Measurements from ENCODE around the gene RELN.
"Not testable (repeated sequence)": the region's sequence is repeated elsewhere in the genome, so short reads cannot be mapped to it uniquely, and the experiment has no call there.

The RELN gene

DNA sequence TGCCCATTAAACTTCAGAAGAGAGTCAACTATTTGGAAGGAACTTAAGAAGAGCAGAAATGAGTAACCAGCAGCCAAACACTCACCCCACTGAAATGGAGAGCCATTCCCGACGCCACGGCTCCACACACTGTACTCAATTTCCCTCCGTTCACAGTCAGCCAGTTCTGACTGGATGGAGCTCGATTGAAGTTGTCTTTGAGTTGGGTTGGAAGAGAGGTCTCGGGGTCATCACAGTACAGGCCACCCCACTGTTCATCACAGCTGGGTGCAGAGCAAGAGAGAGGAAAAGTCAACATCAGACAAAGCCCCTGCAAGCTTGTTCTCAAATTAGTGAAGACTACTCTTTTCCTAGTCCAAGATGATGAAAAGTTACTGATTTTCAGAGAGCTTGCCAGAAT lies 467.5 kb downstream of the RELN start:
- DNase-seq (ENCODE audit: low read depth in 2 of 2, low spot score in 1 of 2), result no peak

DNA sequence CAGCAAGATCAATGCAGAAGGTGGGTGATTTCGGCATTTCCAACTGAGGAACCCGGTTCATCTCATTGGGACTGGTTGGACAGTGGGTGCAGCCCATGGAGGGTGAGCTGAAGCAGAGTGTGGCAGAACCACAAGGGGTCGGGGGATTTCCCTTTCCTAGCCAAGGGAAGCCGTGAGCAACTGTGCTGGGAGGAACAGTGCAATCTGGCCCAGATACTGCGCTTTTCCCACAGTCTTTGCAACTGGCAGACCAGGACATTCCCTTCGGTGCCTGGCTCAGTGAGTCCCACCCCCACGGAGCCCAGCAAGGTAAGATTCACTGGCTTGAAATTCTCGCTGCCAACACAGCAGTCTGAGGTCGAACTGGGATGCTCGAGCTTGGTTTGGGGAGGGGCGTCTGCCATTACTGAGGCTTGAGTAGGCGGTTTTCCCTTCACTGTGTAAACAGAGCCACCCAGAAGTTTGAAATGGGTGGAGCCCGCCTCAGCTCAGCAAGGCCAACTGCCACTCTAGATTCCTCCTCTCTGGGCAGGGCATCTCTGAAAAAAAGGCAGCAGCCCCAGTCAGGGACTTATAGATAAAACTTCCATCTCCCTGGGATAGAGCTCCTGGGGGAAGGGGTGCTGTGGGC lies 484.8 kb downstream of the RELN start:
- DNase-seq (ENCODE audit: low read depth in 2 of 2, low spot score in 1 of 2), result no peak

DNA sequence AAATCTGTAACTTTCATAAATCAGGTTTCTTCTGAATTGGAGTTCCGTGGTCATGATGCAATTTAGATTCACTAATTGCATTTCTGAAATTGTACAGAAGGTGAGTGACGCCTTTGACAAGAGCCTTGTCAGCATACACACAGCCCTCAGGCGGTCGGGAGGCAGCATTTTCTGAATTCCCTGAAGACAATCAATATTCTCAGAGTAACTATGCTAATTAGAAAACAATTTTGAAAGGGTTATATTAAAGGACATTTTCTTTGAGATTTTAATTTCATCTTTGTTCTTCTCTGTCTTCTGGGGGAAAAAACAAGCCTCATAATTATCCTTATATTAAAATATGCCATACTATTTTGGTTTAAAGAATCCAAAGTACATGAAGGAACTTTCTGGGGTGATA lies 488.3 kb downstream of the RELN start:
- DNase-seq (ENCODE audit: low read depth in 2 of 2, low spot score in 1 of 2), result no peak

DNA sequence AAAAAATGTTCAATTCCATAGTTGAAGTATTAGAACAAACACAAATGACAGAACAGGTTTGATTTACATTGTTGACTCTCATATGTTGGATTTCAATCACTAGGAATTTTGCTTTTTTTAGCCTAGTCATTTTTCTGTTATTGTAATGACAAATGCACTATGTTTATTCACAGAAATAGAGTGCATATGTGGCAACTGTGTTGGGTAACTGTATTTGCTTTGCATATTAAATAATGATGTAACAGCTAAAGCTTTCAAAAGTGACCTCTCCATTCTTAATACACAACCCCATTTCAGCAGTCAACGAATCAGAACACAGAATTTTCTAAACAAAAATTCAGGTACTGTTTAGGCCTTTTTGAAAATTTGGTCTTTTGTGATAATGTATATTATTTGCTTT lies 489.5 kb downstream of the RELN start:
- DNase-seq (ENCODE audit: low read depth in 2 of 2, low spot score in 1 of 2), result no peak

DNA sequence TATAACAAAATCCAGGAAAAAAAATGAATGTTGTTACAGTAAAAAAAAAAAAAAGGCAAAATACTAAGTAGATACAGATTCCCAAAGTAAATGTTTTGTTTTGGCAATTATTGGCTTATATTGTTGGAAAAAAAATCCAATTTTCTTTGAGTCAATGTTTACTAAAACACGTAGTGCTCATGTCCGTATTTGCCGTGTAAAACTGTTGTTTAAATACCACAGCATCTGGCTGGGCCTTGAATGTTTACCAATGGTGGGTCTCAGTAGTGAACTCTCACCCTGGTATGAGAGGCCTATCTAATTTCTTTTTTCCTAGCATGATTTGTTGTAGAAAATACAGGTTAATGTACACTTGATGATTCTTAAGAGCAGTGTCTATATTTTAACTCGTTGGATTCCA lies 502.0 kb downstream of the RELN start:
- DNase-seq (ENCODE audit: low read depth in 2 of 2, low spot score in 1 of 2), result no peak

DNA sequence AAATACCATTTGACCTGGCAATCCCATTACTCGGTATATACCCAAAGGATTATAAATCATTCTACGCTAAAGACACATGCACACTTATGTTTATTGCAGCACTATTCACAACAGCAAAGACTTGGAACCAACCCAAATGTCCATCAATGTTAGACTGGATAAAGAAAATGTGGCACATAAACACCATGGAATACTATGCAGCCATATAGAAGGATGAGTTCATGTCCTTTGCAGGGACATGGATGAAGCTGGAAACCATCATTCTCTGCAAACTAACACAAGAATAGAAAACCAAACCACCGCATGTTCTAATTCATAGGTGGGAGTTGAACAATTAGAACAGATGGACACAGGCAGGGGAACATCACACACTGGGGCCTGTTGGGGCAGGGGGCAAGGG lies 502.6 kb downstream of the RELN start:
- not testable (repeated sequence) for DNase-seq (ENCODE audit: low read depth in 2 of 2, low spot score in 1 of 2)

DNA sequence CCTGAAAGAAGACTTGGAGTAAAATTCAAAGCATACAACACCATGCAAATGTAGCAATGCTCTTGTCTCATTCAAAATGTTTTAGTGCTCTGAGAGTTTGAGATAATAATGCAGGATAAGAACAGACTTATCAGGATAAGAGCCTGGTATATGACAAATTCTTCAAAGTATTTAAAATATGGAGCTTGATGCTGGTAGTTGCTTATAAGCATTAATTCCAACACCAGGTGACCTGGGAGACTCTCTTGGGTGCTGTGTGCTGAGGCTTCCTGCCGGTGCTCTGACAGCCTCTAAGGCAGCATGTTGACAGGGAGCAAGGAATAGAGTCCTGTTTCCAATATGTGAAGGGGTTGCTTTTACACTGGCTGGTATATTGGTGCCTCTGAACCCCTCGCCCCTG lies 508.7 kb downstream of the RELN start:
- DNase-seq (ENCODE audit: low read depth in 2 of 2, low spot score in 1 of 2), result no peak

DNA sequence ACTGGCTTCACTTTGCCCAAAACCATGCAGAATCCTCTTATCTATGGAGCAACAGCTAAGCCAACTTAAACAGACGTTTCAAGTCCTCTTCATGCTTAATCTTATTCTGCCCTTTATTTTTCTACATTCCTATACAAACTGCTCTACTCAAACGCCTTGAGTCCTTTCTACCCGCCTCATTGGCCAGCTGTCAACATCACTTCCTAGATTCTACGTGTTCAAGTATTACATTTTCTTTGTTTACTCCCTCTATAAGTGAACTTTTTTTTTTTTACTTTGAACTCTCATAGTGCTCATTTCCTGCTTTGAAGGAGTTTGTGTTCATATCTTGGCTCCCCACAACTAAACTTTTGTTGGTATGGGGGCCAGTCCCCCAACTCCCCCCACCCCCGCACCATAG lies 514.5 kb downstream of the RELN start:
- no peak for DNase-seq (ENCODE audit: low read depth in 2 of 2, low spot score in 1 of 2)

DNA sequence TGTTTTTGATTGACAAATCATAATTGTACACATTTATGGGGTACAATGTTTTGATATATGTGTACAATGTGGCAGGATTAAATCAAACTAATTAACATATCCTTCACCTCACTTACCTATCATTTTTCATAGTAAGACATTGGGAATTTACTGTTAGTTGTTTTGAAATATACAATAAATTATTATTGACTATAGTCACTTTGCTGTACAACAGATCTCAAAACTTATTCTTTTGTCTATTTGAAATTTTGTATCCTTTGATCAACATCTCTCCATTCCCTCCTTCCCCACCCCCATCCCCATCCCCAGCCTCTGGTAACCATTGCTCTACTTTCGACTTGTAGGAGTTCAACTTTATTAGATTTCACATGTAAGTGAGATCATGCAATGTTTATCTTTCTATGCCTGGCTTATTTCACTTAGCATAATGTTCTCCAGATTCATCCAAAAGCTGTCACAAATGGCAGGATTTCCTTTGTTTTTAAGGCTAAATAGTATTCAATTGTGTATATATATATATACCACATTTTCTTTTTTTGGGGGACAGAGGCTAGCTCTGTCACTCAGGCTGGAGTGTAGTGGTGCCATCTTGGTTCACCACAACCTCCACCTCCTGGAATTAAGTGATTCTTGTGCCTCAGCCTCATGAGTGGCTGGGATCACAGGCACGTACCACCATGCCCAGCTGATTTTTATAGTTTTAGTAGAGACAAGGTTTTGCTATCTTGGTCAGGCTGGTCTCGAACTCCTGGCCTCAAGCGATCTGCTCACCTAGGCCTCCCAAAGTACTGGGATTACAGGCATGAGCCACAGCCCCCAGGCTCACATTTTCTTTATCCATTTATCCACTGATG lies 520.1 kb downstream of the RELN start:
- no peak for DNase-seq (ENCODE audit: low read depth in 2 of 2, low spot score in 1 of 2)

DNA sequence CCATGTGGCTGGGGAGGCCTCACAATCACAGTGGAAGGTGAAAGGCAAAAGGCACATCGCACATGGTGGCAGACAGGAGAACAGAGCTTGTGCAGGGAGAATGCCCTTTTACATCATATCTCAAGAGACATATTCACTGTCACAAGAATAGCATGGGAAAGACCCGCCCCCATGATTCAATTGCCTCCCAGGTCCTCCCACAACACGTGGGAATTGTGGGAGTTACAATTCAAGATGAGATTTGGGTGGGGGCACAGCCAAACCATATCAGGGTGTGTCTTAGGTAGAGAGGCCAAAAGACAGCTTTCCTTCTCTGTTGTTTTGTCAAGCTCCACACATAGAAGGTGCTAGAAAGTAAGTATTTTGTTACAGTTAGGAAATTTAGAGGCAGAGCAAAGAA lies 522.6 kb downstream of the RELN start:
- DNase-seq (ENCODE audit: low read depth in 2 of 2, low spot score in 1 of 2), result no peak

DNA sequence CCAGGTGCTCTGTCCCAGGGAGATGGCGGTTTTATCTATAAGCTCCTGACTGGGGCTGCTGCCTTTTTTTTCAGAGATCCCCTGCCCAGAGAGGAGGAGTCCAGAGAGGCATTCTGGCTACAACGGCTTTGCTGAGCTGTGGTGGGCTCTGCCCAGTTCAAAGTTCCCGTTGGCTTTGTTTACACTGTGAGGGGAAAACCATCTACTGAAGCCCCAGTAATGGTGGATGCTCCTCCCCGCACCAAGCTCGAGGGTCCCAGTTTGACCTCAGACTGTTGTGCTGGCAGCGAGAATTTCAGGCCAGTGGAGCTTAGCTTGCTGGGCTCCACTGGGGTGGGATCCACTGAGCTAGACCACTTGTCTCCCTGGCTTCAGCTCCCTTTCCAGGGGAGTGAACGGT lies 527.1 kb downstream of the RELN start:
- no peak for DNase-seq (ENCODE audit: low read depth in 2 of 2, low spot score in 1 of 2)

DNA sequence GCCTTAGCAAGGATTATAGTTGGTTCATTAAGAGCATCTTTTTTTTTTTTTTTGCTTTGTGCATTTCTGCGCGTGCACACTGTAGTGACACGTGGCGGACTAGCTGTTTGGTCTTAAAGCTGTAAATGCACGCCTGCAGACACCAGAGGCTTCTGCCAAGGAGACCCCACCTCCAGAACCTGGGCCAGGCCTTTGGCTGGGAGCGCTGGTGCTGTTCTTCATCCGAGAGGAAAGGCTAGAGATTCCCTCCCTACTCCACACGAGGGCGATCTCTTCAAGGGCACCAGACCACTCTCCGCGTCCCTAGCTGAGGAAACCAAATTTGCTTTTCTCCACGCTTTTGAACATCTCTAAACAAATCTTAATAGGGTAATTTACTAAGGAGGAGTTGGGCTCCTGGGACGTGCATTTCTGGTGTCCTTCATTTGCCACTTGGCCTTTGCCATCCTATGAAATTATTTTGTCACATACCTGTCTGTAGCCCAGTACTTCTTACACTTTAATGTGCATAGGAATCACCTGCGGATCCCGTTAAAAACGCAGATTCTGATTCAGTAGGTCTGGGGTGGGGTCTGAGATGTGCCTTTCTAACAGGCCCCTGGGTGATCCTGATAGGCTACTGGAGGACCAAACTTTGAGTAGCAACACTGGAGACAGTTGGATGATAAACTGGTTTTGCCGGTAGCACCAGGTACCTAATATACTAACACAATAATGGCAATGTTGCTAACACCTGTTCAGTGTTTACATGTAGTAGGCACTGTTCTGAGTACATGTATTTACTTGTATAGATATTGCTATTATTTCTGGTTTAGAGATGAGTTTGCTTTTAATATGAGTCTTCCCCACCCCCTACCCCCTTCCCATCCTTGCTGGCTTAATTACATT lies 542.1 kb downstream of the RELN start:
- no peak for DNase-seq (ENCODE audit: low read depth in 2 of 2, low spot score in 1 of 2)

DNA sequence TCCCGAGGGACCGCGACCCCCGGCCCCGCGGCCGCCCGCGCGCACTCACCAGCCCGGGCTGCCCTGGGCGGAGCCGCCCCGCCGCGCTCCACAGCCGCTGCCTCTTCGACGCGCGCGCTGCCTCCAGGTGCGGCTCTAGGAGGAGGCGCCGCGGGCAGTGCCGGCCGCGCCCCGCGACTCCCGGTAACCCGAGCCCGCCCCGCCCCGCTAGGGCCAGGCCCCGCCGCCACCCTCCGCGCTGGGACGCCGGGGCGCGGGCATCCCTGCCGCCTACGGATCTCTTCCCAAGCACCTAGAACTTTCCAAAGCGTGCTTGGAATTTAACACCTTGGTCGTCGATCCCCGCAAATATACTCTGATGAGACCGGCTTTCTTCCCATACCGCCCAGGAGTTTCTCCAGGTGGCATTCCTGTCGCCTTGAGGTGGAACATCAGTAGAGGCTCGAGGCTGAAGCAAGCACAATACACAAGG lies 543.4 kb downstream of the RELN start, which contains the start of gene SLC26A5:
TSS of gene SLC26A5 (minus strand) at position 159 of the 472 bp plus-strand sequence. CDS start 24,693 bp downstream, outside the sequence.
- no peak for DNase-seq (ENCODE audit: low read depth in 2 of 2, low spot score in 1 of 2)

DNA sequence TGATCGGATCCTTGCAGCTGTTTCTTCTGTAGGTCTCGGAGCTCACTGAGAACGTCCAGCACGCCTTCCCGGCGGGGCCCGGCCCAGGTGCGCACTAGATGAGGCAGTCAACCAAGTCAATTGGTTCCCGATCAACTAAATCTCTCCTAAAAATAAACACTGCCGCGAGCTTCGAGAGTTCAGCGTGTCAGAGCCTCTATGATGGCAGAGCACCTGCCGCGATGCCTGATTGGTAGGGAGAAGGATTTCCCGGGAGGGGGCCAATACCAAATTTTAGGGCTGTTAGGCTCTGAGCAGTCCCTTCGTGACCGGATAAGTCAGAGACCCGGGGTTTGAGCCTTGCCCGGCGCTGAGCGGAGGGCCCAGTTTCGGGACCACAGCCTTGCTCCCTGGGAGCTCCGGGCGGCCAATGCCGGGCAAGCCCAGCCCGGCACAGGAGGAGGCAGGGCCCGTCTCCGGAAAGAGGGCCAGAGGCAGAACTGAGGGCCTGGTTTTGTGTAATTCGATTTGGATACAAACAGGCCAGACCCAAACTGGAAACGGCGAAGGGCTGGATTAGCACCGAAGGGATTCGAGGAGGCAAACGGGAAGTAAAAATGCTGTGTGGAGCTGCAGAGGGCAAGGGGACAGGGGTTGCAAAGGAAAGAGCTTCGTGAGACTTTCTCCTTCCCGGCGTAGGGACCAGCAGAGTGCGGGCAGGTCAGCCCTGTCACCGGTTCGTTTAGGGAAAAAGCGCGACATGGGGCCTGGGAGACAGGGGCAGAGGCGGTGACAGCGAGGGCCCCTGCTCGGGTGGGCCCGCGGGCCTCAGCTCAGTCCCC lies 544.0 kb downstream of the RELN start:
- no peak for DNase-seq (ENCODE audit: low read depth in 2 of 2, low spot score in 1 of 2)

DNA sequence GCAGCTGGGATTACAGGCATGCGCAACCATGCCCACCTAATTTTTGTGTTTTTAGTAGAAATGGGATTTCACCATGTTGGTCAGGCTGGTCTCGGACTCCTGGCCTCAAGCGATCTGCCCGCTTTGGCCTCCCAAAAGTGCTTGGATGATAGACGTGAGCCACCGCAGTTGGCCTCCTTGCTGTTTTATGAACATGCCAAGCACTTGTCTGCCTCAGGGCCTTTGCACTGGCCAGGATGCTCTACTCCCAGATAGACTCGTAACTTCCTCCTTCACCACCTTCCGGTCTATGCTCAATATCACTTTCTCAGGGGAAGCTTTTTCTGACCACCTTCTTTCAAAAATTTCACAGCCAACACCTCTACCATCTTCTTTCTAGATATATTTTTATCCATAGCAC lies 549.8 kb downstream of the RELN start:
- no peak for DNase-seq (ENCODE audit: low read depth in 2 of 2, low spot score in 1 of 2)

DNA sequence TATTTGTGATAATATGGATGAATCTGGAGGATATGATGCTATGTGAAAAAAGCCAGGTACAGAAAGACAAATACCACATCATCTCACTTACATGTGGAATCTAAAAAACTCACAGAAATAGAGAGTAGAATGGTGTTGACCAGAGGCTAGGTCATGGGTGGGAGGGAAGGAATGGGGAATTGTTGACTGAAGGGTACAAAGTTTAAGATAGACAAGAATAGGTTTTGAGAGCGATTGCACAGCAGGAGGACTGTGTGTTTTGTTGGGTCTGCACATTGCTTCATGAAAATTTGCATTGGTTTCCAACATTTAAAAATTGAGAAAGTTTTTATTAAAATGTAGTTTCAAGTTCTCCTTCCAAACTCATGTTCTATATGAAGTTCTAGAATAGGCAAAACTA lies 551.8 kb downstream of the RELN start:
- no peak for DNase-seq (ENCODE audit: low read depth in 2 of 2, low spot score in 1 of 2)

DNA sequence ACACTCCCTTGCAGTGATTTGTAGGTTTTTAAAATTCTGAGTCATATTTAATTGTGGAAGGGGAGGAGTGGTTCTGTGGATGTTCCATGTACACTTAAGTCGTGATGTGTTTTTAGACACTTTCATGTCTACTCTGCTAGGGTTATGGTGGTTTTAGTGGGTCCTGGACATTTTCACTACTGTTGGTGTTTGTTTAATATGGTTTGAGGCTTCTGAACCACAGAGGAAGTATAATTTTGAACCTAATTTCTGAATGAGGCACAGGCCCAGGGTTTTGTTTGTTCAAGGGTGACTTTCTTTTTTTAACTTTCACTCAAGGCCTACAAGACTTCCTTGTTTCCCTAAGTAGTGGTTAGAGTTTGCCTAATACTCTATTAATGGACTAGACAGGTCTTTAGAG lies 556.7 kb downstream of the RELN start:
- no peak for DNase-seq (ENCODE audit: low read depth in 2 of 2, low spot score in 1 of 2)

DNA sequence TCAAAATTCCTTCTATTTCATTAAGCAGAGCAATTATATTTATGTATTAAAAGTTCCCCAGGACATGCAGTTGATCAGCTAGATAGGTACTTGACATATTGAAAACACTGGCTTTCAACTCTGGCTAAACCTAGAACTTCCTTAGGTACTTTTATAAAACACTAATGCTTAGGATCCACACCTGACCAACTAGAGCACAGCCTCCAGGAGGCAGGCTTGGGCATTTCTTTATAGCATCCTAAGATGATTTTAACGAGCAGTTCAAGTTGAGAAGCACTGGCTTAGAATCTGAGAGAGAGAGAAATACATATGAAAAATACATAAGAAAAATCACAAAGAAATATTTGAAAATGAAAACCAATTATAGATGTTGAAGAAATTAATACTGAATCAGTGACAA lies 564.3 kb downstream of the RELN start:
- DNase-seq (ENCODE audit: low read depth in 2 of 2, low spot score in 1 of 2), result no peak

DNA sequence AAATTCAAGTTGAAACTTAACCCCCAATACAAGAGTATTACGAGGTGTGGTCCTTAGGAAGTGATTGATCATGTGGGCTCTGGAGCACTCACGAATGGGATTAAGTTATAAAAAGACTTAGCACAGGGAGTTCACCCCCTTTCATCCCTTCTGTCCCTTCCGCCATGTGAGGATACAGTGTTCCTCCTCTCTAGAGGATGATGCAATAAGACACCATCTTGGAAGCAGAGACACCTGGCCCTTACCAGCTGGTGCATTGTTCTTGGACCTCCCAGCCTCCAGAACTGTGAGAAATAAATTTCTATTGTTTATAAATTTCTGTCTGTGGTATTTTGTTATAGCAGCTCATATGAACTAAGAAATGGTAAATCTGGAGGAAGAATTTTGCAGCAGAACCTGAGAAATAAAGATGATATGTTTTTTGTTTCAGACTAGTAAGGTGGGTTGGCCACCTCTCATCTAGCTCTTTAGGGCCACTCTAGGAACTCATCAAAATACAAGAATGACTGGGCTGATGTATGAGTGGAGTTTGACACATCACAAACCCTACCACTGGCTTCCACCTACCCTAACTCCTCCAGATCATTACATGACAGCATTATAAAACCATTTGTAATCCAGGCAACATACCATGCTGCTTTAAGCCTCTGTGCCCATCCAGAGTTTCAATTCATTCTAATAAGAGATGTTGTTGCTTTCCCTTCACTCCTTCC lies 565.8 kb downstream of the RELN start:
- no peak for DNase-seq (ENCODE audit: low read depth in 2 of 2, low spot score in 1 of 2)
